ENCODE results near the gene ADRM1. TPM values are rescaled to one million over a fixed set of nuclear protein-coding genes. Genes with fewer than 3 reads are reported as not detected.

ADRM1 gene
- total RNA-seq, 4 donors from 2014 or later = 97.7 to 164 (median 111) TPM

DNA sequence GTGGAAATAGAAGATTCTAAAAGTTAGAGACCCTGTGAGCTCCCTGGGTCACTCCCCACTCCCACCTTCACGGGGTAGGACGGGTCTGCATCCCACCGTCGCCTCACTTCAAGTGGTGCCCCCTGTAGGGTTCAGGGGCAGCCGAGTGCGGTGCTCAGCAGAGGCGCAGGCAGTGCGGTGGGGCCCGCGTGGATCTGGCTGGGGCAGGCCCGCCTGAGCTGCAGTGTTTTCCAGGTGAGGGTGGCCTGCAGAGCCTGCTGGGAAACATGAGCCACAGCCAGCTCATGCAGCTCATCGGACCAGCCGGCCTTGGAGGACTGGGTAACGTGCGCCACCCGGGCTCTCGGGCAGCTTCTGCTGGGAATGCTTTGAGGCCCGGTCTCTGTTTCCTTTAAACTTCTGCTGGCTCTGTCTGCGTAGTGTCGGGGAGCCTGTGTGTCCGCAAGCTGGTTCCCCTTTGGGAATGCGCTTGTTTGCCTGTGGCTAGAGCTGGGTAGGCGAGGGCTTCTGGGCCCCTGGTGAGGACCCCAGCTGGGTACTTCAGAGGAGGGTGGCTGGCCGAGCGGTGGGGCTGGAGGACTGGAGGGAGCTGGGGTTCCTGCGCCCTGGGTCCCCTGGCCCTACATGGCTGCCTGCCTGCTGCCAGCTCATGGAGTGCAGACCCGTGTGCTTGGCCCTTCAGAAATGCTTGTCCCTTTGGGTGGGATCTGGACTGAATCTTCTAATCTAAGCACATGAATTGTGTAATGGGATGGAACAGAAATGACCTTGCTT lies 3.8 kb downstream of the ADRM1 start:
- no peak for DNase-seq (ENCODE audit: low spot score)
- no peak for ATAC-seq (ENCODE audit: low FRiP score)
- TF ChIP-seq, protein P1, sequence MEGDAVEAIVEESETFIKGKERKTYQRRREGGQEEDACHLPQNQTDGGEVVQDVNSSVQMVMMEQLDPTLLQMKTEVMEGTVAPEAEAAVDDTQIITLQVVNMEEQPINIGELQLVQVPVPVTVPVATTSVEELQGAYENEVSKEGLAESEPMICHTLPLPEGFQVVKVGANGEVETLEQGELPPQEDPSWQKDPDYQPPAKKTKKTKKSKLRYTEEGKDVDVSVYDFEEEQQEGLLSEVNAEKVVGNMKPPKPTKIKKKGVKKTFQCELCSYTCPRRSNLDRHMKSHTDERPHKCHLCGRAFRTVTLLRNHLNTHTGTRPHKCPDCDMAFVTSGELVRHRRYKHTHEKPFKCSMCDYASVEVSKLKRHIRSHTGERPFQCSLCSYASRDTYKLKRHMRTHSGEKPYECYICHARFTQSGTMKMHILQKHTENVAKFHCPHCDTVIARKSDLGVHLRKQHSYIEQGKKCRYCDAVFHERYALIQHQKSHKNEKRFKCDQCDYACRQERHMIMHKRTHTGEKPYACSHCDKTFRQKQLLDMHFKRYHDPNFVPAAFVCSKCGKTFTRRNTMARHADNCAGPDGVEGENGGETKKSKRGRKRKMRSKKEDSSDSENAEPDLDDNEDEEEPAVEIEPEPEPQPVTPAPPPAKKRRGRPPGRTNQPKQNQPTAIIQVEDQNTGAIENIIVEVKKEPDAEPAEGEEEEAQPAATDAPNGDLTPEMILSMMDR (IDR thresholded peaks at IDR 0.05) = no peak

DNA sequence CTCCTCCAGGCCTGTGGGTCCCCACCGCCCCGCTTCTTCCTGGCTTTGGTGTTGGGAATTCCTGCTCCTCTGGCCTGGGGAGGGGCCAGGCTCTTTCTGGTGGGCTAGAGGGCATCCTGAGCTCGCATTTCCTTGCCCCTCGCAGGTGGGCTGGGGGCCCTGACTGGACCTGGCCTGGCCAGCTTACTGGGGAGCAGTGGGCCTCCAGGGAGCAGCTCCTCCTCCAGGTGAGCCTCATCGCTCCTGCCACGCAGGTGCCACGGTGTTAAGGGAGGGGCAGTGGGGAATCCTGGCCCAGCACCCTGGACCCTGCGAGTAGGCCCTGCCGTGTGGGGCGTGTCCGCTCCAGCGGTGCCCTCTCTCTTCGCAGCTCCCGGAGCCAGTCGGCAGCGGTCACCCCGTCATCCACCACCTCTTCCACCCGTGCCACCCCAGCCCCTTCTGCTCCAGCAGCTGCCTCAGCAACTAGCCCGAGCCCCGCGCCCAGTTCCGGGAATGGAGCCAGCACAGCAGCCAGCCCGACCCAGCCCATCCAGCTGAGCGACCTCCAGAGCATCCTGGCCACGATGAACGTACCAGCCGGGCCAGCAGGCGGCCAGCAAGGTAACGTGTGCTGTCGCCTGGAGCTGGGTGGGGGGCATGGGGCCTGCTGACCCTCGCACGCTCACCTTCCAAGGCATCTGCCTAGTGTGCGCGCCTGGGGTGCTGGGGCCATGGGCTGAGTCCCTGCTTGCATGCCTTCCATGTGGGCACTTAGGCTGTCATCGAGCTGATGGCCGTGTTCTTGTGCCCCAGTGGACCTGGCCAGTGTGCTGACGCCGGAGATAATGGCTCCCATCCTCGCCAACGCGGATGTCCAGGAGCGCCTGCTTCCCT lies 4.7 kb downstream of the ADRM1 start:
- TF ChIP-seq, protein P1 (IDR thresholded peaks at IDR 0.05) = no peak
- ATAC-seq (ENCODE audit: low FRiP score) = no peak
- no peak for DNase-seq (ENCODE audit: low spot score)

DNA sequence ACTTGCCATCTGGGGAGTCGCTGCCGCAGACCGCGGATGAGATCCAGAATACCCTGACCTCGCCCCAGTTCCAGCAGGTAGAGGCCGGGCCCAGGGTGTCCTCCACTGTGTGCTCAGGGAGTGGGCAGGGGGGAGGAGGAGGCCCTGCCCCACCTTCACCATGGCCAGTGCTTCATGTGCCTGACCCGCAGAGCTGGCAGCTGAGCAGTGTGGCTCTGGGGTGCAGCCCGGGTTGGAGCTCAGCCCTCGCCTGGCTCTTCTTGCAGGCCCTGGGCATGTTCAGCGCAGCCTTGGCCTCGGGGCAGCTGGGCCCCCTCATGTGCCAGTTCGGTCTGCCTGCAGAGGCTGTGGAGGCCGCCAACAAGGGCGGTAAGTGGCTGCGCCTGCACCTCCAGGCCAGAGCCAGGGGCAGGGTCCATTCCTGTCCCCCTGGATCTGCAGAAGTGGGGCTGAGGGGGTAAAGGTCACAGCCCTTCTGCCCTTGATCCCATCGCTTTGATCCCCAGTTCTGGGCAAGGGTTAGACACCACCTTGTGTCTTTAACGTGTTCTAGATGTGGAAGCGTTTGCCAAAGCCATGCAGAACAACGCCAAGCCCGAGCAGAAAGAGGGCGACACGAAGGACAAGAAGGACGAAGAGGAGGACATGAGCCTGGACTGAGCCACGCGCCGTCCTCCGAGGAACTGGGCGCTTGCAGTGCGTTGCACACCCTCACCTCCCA lies 5.5 kb downstream of the ADRM1 start:
- ATAC-seq (ENCODE audit: low FRiP score) (no peak), DNase-seq (ENCODE audit: low spot score) (no peak)
- TF ChIP-seq, protein P1 (IDR thresholded peaks at IDR 0.05) = no peak

DNA sequence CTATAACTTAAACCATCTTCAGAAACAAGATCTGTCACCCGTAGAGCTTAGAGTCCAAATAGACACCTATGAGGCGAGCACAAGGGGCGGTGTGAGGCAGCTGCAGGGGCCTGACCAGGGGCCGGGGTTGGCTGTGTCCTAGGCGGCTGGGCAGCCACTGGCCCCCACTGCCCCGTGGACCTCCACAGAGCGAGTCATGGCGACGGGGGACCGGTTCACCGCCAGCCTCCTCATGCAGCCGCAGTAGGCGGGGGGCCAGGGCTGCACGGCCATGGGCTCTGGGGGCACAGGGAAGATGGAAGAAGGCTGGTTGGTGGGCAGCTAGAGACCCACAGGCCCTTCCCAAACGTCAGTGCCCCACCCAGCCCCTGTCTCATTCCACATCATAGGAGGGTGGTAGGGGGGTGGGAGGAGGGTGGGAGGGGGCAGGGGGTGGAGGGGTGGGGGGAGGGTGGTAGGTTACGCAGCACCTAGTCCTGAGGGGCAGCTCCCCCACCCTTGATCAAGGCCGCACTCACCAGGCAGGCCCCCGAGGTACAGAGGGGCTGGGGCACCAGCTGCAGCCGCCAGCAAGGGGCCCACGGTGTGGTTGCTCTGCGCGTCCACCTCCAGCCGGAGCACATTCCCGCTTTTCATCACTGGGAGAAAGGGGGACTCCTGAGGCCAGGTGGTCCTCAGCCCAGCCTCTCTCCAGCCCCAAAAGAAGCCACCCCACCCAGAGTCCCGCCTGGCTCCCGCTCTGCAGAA lies 6.6 kb downstream of the ADRM1 start:
- ATAC-seq (ENCODE audit: low FRiP score) = no peak
- TF ChIP-seq, protein P1 (IDR thresholded peaks at IDR 0.05) = no peak
- DNase-seq (ENCODE audit: low spot score) = no peak

DNA sequence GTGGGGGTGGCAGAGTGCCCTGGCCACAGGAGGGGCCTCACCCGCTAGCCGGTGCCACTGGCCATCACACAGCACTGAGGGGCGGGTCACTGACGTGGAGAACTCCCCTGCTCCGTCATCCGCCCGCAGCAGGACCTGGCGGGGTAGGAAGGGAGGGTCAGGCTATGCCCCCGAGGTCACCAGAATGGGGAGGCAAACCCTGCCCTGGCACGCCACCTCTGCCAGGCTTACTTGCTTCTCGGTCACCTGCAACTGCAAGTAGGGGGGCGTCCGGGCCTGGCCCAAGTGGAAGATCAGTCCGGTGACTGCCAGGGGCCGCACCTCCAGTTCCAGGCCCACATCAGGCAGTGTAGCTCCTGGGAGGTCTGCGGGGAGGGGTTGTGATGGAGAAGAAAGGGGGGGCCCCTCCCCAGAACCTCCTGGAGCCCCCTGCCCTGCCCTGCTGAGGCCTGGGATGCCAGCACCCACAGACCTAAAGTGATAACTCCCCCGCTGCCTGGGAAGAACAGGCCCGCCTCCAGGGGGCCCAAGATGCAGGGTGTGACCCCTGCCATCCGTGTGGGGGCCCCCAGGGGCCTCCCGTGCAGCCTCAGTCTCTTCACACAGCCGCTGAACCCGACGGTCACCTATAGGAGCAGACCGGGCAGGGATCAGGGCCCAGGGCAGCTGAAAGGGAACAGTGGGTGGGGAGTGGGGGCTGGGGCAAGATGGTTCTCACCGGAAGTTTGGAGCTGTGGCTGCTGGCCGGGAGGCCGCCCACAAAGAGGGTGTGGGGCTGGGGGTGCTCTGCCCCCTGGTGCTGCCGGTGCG lies 7.4 kb downstream of the ADRM1 start:
- DNase-seq (ENCODE audit: low spot score) (no peak), ATAC-seq (ENCODE audit: low FRiP score) (no peak)
- TF ChIP-seq, protein P1 (IDR thresholded peaks at IDR 0.05) = no peak

DNA sequence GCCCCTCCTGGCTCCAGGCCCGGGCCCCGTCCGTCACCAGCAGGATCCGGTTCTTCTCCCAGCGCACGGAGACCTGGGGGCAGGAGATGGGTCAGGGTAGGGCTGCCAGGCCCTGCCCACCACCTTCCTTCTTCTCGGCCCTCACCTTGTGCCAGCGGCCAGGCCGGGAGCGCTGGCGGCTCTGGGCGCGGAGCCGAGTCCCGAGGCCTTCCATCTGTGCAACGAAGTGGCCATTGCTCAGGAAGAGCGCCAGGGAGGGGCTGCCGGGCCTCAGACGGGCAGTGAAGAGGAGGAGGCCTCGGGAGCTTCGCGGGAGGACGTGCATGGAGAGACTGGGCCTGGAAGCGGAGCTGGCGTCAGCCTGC lies 7.9 kb downstream of the ADRM1 start:
- TF ChIP-seq, protein P1 (IDR thresholded peaks at IDR 0.05) = no peak
- no peak for ATAC-seq (ENCODE audit: low FRiP score)
- no peak for DNase-seq (ENCODE audit: low spot score)
